Measurements from ENCODE around the gene RMDN3.
A peak's percentile ranks its signal among the peaks of the same experiment; 100 is the strongest.

Gene RMDN3

DNA sequence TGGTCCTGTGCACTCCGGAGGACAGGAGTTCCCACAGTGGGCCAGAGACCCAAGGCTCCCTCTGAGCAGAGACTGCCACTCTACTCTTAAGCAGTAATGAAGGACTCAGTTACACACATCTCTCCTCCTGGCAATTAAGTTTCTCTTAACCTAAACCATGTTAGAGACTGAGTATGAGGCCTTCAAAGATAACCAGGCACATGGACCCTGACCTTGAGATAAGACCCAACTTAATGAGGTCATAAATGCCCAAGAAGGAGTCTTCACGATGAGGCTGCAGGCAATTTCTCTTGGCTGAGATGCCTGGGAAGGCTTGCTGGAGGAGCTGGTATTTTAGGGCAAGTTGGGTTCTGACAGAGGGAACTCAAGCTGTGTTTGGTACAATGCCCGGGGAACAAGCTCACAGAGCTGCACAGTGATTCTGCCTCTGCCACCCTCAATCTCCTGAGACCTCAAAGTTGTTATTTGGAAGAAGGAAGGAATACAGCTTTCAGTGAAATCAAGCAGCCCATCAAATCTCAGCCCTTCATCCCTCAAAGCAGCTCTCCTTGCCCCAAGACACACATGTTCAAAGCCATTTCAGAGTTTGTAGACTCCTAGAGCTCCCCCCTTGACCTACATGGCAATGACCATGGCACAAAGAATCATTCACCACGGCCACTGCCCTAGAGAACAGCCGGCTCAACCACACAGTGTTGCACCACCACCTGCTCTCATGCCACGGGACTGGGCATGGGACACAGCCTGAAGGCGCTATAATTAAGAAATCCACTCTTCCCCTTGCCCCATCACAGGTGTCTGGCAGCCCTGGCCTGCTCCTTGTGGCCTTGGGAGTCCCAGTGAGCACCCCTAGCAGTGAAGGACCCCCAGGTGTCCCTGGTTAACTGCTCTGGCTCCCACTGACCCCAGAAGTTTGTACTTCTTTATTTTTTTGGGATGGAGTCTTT, 7.1 kb downstream of the RMDN3 start:
- DNase-seq (ENCODE audit: low spot score): no peak

DNA sequence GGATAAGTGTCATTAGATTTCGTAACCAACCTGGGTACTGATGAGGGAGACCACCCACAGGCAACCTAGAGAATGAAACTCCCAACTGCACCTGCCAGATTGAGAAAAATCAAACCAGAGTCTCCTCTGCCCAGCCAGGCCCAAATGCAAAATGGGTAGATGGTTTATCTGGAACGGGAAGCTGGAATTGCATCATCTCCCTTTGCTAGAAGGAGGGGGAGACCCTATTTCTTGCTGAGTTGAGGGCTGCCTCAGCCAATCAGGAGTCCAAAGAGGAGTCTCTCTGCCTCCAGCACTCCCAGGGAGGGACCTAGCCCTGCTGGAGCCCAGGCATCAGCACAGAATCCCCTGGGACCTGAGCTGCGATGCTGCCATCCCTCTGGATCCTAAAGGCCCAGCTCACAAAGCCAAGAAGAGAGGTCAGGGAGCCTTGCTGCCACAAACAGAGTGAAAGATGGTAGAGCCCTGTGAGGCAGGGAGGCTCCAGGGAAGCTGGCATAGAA, 8.1 kb downstream of the RMDN3 start:
- DNase-seq (ENCODE audit: low spot score): no peak

DNA sequence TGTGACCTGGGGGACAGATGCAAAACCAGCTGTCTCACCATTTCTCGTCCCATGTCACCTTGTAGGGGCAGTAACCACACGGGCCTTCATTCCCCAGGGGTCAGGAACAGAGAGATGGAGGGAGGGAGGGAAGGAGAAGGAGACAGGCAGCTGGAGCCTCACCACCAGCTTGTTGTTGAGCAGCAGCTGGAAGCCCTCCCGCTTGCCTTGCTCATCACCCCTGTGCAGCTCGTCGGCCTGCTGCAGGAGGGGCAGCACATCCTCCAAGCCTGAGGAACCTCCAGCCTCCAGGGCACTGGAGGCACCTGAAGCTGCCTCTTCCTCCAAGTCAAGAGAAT, 10.3 kb downstream of the RMDN3 start:
- DNase-seq (ENCODE audit: low spot score): no peak

DNA sequence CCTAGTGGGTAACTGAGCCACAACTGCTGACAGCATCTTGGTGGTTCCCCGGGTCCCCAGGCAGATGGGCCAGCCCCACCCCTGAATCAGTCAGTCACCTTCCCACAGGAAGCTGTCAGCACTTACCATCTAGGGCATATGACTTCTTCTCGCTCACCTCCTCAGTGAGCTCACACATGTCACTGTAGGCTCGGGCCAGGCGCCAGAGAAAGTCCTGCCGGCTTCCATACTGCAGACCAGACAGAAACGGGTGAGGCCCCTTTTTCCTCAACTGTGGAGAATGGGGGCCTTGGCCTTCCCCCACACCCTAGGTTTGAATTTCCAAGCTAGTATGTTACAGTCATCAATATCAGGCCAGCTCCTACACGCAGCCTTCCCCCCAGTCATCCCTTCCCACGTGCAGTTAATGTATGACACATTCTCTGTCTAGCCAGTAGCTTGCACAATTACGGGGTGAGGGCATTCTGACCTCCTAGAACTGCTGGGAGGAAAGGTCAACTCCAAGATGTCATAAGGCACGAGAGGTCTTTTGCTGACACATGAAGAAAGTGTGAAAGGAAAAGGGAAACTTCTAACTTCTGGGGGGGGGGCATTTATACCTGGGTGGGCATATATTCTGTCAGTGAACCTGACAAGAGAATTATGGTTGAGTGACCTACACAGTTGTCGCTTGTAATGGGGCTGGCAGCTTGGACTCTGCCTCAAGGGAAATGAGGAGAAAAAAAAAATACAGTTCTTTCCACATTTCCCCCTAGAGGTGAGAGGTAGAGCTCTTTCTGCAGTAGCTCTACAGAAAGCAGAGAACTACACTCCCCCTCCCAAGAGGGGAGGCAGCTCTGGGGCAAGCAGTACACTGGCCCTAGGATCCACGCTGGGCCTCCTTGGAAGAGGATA, 10.9 kb downstream of the RMDN3 start:
- no peak for DNase-seq (ENCODE audit: low spot score)

DNA sequence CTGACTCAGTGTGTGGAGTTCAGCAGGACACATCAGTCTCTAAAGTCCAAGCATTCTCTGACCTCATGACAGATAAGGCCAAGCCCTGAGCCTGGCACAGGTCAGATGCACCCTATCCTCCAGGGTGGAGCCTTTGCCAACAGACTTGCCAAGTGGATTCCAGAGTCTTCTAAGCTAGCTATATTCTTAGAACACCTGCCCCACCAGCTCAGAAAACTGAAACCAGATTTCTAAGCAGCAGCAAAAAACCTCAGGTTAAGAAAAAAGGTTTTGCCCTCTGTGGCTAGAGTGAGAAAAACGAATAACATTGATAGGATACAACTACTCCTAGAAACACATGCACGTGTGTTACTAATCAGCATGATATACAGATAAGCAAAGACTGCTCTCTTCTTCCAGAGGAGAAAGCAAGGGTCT, 11.6 kb downstream of the RMDN3 start:
- DNase-seq (ENCODE audit: low spot score): no peak

DNA sequence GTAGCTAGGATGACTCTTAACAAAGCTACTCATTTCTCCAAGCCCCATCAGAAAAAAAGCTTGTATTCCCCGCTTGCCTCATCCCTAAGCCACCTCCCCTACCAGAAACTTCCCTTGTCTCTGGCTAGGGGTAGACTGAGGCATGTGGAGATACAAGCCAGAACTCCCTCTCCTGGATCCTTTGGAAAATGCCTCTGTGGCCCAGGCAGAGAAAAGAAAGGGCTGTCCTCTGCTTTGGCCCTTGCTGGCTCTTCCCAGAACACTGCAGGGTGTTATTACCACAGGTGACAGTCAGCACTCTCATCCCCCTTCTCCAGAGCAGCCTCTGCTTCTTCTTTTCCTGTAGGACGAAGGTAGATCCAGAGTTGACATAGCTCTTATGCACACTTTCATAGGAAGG, 15.2 kb downstream of the RMDN3 start:
- DNase-seq (ENCODE audit: low spot score): no peak

DNA sequence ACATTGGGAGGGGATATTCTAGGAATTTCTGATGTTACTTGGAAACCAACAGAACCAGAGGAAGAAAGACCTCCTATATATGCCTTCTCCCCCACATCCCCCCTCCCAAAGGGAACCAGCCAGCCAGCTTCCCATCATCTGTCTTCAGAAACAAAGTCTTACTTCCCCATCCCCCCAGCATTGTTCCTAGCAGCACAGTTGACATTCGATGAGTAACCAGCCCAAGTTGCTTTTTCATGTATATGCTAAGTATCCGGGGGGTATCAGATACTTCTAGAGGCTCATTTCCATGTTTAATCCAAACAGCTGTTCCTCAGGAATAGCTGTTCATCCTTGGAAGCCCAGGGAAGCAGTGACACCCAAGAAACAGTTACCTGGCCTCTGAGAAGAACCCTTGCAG, 16.0 kb downstream of the RMDN3 start:
- DNase-seq (ENCODE audit: low spot score): no peak

DNA sequence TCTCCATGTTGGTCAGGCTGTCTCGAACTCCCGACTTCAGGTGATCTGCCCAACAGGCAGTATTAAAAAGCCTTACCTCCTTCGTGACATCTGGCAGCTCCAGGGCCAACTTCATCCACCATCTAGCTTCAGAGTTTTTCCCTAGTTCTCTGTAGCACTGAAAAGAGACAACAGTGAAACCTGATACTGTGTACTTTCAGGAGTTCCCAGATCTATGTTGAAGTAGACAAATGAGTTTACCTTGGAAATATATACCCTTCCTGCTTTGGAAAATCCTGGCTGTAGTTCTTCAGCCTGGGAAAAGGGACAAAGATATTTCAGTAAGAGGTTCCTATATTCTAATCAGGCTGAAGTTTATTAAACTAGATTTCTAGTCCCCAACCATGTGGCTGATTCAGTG, 18.0 kb downstream of the RMDN3 start:
- DNase-seq (ENCODE audit: low spot score): no peak

DNA sequence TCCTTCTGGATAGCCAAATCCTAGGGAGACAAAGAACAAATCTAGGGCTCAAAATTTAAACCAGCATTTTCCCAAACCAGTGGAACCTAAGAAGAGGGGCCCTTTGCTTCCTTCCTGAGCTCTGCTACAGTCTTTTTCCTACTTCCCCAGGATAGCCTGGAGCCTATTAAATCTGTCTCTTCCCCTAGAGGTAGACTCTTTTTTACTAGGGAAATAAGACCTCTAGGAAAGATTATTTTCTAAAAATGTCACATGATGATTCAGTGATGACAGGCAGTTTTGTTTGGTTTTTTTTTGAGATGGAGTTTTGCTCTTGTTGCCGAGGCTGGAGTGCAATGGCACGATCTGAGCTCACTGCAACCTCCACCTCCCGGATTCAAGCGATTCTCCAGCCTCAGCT, 18.5 kb downstream of the RMDN3 start:
- DNase-seq (ENCODE audit: low spot score): no peak

DNA sequence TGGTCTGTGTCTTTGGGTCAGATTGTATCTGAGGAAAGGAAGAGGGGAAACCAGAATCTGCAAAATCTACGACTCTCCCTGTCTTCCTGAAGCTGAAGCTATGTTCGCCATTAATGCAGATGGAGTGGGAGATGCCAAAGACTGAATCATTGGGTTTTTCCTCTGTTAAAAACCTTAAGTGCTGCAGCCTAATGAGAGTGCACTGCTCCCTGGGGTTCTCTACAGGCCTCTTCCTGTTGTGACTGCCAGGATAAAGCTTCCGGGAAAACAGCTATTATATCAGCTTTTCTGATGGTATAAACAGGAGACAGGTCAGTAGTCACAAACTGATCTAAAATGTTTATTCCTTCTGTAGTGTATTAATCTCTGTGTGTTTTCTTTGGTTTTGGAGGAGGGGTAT, 24.0 kb downstream of the RMDN3 start:
- no peak for DNase-seq (ENCODE audit: low spot score)

DNA sequence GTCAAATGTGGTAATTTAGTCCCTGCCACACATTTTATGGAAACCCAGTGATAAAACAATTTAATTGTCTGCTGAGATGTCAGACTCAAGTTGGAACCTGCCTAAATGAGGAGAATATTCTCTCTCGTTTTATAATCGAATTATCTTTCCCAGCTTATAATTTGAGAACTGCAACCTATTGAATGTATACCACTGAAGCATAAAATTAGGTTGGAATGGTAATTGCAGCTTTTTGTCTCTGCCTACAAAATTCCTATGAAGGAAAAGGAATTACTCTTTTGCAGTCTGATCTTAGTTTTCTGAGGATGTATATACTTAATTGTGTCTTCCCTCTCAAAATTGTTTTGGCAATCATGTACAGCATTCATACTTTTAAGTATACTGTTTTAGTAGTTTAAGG, 31.1 kb downstream of the RMDN3 start:
- no peak for DNase-seq (ENCODE audit: low spot score)

DNA sequence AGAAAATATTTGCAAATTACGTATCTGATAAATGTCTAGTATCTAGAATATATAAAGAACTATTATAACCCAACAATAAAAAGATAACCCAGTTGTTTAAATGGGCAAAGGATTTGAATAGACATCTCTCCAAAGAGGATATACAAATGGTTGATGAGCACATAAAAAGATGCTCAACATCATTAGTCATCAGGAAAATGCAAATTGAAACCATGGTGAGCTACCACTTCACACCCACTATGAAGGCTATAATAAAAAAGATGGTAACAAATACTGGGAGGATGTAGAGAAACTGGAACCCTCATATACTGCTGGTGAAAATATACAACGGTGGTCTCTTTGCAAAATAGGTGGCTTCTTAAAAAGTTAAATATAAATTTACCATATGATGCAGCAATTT, 32.1 kb downstream of the RMDN3 start:
- no peak for DNase-seq (ENCODE audit: low spot score)

DNA sequence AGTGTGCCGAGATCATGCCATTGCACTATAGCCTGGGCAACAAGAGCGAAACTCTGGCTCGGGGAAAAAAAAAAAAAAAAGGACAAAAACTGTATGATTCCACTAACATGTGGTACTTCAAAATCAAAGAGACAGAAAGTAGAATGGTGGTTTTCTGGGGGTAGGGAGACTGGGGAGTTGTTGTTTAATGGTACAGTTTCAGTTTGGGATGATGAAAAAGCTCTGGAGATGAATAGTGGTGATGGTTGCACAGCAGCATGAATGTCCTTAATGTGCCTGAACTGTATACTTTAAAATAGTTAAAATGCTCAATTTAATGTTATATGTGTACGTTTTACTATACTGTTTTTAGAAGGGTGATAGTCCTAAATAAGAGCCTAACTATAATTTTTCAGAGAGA, 32.7 kb downstream of the RMDN3 start:
- no peak for DNase-seq (ENCODE audit: low spot score)

DNA sequence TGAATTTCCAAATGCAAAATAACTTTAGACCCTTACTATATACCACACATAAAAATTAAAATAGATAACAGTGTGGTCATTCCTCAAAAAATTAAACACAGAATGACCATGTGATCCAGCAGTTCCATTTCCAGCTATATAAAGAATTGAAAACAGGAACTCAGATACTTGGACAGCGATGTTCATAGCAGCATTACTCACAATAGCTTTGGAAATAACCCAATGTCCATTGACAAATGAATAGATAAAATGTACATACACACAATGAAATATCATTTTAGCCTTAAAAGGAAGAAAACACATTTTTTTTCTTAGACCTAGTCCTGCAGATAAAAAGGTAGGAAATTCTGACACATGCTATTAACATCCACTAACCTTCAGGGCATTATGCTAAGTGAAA, 33.4 kb downstream of the RMDN3 start:
- no peak for DNase-seq (ENCODE audit: low spot score)

DNA sequence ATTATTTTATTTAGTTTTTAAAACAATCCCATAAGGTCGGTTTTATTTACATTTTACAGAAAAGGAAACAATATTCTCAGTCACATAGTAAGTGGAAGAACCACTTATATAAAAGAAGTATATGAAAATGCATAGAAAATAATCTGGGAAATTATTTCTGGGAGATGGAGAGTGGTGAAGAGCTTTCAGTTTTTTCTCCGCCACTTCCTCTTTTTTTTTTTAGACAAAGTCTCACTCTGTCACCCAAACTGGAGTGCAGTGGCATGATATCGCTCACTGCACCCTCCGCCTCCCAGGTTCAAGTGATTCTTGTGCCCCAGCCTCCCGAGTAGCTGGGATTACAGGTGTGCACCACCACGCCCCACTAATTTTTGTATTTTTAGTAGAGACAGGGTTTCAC, 38.9 kb downstream of the RMDN3 start:
- DNase-seq (ENCODE audit: low spot score): no peak

DNA sequence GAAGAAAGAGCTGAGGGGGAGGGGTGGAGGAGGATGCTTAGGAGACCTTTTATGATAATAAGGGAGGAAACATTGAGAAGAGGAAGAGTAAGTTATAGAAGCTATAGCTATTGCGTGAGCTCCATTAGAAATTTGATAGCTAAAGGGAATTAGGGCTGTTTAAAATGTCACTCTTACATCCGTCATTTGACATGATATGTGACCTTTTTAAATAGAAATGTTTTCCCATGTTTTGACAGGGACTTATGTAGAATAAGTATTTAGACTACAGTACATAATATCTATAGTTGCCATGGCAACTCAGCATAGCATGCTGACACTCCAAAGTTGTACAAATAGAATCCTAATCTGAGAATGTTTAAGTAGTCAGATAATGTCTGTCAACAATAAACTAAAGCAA, 40.9 kb downstream of the RMDN3 start:
- DNase-seq (ENCODE audit: low spot score): no peak

DNA sequence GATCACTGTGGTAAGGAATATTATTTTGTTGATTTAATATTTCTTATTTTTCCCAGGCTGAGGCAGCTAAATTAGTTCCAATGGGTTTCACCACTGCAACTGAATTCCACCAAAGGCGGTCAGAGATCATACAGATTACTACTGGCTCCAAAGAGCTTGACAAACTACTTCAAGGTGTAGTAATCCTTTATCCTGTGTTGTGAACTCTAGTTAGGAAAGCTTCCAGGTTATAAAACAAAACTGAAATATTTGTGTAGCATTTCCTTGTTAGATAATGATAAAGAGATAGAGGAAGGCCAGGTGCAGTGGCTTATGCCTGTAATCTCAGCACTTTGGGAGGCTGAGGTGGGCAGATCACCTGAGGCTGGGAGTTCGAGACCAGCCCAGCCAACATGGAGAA, 48.9 kb downstream of the RMDN3 start:
- no peak for DNase-seq (ENCODE audit: low spot score)

DNA sequence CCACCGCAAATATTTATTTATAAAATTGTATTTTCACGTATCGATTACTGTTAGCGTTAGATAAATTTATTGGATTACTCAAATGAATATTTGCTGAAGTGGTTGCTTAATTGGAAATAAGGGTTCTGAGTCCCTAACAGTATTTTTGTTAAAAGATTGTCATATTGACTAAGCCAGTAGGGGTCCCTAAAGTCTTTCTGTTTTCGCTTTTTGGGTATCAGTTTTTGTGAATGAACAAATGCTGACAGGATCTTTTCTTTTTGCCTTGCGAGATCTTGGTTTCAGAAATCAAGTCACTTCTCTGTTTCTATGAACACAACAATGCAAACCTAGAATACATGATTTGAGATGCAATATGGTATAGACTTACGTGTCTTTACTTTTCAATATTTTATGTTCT, 53.0 kb downstream of the RMDN3 start:
- DNase-seq (ENCODE audit: low spot score): peak; percentile 60

DNA sequence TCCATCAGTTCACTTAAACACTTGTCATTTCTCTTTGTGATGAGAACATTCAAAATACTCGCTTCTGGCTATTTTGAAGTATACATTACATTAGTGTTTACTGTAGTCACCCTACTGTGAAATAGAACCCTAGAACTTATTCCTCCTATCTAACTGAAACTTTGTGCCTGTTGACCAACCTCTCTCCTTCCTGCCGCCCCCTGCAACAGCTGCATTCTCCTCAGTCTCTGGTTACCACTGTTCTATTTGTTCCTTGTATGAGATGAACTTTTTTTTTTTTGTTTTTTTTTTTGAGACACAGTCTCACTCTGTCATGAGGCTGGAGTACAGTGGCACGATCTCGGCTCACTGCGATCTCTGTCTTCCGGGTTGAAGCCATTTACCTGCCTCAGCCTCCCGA, 57.1 kb downstream of the RMDN3 start:
- DNase-seq (ENCODE audit: low spot score): no peak

DNA sequence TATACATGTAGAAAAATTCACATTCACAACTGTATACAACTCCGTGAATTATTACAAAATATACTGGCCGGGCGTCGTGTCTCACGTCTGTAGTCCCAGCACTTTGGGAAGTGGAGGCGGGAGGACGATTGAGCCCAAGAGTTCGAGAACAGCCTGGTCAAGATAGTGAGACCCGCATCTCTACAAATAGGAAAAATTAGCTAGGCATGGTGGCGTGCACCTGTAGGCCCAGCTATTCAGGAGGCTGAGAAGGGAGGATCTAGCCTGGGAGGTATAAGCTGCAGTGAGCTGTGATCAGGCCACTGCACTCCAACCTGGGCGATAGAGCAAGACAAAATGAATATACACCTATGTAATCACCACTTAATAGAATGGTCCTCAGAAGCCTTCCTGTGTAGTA, 58.8 kb downstream of the RMDN3 start:
- DNase-seq (ENCODE audit: low spot score): no peak

DNA sequence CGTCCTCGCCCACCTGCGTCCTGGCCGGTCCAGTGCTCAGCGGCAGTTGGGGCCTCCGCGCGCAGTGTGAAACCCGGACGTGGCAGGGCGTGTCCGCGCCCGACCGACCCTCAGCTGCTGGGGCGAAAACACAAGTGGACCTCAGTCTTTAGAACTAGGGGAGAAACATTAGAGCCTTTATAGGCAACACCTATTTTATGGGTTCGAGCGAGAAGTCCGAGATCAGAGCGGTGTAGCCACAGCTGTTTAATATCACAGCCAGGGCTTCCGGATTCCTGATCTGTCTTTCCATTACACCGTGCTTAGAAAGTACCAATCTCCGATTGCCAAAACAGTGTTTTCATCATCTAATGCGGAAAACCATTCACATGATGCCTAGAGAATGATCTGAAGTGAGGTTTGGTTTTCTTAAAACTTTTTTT, 59.6 kb downstream of the RMDN3 start:
- peak; percentile 64 for DNase-seq (ENCODE audit: low spot score)

DNA sequence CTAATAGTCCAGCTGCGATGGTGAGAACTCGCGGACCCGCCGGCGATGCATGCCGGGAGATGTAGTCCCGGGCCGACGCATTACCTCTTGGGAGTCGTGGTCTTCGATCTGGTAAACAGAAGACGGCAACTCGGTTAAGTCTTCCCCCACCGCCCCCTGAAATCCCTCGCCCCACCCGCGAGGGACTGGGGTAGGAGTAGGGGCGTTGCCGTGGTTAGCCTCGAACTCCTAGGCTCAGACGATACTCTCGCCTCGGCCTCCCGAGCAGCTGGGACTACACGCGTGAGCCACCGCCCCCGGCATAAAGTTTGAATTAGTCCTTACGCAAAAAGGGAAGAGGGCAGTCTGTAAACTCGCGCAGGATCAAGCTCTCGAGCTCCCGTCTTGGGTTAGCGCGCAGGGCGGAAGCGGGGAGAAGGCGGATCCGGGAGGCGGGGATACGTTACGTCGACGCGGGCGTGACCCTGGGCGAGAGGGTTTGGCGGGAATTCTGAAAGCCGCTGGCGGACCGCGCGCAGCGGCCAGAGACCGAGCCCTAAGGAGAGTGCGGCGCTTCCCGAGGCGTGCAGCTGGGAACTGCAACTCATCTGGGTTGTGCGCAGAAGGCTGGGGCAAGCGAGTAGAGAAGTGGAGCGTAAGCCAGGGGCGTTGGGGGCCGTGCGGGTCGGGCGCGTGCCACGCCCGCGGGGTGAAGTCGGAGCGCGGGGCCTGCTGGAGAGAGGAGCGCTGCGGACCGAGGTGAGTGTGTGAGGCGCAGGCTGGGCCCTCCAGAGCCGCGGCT, 60.2 kb downstream of the RMDN3 start, which contains the start of gene RAD51:
TSS of gene RAD51 (plus strand) at position 487 of the 781 bp plus-strand sequence. CDS start 3,585 bp downstream, outside the sequence.
- peak; percentile 98 for DNase-seq (ENCODE audit: low spot score)

Measured in NAMALWA (cell line).